HCT116 (cell line): Measurements from ENCODE around the gene HK1.

ENCODE experiments used
- EZH2 ChIP-seq: fragments of 200-600 bp; sonication (generic); IDR thresholded peaks from 2 replicates; pipeline ENCODE4 v1.6.1; 2017; ENCODE audit warnings: antibody characterized with exemption, mixed run types
- TCF7L2 ChIP-seq: IDR thresholded peaks from 2 replicates; pipeline ENCODE4 v1.7.0; 2011; ENCODE audit warnings: borderline replicate concordance, inconsistent platforms; ENCODE audit not compliant: insufficient read depth, insufficient read length; ENCODE audit errors: extremely low read depth
- TF ChIP-seq, protein P1 (sequence below), 3 experiments: fragments of 200-600 bp in 1 of 3; sonication (generic) in 1 of 3; IDR thresholded peaks in 2 of 3; conservative IDR thresholded peaks in 1 of 3; 2 replicates each; pipeline ENCODE4 v1.5.1; 2012 to 2017; ENCODE audit warnings: low read depth in 2 of 3, low read length in 2 of 3, antibody characterized with exemption in 1 of 3, borderline replicate concordance in 1 of 3, control low read depth in 1 of 3, mild to moderate bottlenecking in 1 of 3, mixed read lengths in 1 of 3, mixed run types in 1 of 3, moderate library complexity in 1 of 3; ENCODE audit not compliant: insufficient read depth in 1 of 3

DNA sequence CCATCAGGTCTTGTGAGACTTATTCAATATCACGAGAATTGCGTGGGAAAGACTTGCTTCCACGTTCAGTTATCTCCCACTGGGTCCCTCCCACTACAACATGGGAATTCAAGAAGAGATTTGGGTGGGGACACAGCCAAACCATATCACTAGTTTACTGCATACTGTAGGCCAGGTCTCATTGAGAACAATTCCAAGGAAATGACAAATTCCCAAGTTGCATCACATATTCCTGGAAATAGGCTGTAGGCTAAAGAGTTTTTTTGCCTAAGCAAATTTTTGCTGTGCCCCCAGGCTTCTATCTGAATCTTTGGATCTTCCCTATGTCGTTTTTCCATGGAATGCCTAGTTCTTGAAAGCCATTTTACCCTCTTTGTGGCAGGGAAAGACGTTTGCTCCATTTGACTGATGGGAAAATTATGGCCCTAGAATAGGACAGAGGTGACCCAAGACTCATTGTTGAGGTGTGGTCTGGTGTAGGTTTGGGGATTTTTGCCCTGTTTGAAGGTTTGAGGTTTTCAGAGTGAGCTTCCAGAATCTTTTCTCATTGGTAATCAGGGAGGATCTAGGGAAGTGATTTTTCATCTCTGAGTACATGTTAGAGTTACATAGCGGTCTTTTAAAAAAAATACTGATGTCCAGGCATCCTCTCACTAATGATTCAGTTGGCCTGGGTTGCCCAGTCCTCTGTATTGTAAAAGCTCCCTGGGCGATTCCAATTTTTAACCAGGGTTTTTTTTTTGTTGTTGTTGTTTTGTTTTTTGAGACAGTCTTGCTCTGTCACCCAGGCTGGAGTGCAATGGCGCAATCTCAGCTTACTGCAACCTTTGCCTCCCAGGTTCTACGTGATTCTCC is 94.1 kb downstream of the HK1 start:
- TF ChIP-seq, protein P1, sequence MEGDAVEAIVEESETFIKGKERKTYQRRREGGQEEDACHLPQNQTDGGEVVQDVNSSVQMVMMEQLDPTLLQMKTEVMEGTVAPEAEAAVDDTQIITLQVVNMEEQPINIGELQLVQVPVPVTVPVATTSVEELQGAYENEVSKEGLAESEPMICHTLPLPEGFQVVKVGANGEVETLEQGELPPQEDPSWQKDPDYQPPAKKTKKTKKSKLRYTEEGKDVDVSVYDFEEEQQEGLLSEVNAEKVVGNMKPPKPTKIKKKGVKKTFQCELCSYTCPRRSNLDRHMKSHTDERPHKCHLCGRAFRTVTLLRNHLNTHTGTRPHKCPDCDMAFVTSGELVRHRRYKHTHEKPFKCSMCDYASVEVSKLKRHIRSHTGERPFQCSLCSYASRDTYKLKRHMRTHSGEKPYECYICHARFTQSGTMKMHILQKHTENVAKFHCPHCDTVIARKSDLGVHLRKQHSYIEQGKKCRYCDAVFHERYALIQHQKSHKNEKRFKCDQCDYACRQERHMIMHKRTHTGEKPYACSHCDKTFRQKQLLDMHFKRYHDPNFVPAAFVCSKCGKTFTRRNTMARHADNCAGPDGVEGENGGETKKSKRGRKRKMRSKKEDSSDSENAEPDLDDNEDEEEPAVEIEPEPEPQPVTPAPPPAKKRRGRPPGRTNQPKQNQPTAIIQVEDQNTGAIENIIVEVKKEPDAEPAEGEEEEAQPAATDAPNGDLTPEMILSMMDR (IDR thresholded peaks at IDR 0.05 in 2 of 3, conservative IDR thresholded peaks at IDR 0.05 in 1 of 3; ENCODE audit: borderline replicate concordance in 1 of 3, insufficient read depth in 1 of 3, low read depth in 2 of 3, low read length in 2 of 3): no peak
- TF ChIP-seq TCF7L2 (no peak), EZH2 (no peak)
